Fibroblast of skin of left biceps (primary cell): Measurements from ENCODE around the gene PACSIN3.

Experiments
- DNase-seq, 2 experiments: peaks; one replicate each; pipeline ENCODE4 v3.0.0-alpha.2; 2013; ENCODE audit warnings: low read depth in 2 of 2

The PACSIN3 gene

DNA sequence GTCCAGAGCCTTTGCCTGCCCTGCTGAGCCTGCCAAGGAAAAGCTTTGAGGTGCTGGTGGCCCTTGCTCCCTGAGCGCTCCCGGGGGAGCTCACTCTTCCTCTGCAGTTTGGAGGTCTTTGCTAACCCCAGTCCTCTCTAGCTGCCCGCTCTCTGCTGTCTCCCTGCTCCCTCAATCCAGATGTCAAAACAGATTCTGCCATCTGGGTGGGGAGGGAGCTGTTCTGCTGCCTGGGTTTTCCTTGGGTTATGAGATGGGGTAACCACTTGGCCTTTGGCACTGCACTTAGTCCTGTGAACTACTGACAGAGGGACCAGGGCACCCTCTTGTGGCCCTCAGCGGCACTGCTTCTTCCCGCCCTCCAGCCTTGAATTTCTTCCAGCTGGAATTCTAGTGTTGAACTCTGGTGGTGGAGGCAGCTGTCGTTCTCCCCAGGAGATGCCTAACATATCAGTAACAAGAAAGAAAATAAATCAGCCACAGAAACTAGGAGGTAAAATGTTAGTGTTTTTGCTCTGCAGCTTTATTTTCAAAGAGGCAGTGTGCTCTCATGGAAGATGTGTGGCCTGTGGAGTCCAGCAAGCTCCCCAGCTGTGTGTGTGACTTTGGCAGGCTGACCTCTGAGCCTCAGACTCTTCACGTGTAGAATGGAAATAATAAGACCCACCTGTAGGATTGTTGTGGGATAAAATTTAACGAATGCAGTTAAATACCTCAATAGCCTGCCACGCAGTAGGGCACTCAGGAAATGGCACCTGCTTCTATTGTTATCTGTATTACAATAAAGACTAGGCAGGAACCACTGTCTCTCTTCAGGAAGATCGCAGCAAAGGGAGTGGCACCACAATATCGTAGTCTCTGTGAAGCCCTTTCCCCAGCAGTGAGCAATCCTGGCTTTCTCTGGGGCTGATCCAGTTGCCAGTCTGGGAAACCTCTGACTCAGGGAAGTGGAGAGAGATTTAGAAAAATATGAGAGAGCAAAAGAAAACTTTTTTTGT is 33.0 kb downstream of the PACSIN3 start:
- peak; percentile 41 to 47 for DNase-seq

DNA sequence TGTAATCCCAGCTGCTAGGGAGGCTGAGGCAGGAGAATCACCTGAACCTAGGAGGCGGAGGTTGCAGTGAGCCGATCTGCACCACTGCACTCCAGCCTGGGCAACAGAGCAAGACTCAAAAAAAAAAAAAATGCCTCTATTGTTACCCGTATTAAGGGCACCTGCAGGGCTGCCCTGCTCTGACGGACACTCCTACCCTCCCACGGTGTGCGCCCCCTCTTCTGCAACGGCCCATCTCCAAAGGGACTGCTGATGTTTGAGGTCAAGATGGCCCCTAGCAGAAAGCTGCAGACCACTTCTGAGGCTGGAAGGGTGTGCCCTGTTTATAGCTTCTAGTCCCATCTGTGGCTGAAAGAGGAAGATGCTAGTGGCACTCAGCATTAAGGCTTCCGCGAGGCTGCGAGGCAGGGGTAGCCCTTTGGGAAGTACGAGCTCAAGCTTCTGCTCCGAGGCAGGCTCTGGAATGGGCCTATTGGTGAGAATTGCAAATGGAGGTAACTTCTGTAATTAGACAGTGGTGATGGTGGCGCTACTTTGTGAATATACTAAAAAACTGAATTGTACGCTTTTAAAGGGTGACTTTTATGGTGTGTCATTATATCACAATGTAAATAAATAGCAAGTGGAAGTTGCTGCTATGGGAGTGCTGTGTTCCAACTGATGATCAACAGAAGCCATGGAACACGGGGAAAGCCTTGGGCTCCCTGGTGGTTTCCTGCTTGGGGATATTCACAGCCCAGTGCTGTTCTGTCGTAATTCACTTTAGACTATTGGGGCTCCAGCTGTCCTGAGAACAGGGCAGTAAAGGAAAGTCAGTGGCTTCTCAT is 33.9 kb downstream of the PACSIN3 start:
- no peak for DNase-seq

DNA sequence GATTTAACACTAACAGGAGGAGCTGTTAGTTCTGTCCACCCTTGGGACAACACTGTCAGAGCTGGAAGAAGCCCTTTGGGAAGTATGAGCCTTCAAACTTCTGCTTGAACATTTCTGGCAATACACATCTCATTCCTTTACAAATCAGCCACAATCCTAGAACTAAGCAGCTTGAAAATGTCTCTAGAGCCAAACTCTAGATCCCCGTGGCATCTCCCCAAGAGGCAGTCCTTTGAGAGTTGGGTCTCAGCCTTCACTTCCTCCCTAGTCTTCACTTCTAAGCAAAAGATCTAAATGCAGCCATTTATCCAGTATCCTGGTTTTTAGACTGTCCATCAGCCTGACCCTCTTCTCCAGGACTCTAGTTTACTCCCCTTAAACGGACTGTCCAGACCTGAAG is 36.5 kb downstream of the PACSIN3 start:
- no peak for DNase-seq

DNA sequence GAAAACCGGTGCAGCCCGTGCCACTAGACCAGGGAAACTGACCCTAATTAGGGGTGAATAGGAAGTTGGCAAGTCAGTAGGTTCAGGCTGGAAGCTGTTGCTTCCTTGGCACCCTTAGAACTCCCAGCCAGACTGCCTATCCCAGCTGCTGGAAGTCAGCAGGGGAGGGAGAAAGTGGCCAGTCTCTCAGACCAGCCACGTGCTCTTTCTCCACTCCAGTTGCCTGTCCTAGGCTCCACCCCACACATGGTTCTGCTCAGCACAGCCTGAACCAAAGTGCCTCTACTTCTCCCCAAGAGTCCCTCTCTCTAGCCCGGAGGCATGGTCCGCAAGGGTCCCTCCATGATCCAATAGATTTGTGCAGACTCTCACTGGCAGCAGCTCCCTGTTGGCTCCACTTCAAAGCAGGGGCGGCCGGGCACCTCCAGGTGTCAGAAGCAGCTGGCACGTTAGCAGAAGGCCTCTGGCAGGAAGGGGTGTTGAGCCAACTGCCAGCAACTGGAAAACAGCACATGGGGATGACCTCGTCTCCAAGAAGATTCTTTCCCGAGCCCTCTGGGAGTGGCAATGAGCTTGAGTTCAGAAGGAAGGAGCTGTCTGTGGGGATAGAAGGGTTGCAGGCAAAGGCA is 37.2 kb downstream of the PACSIN3 start:
- DNase-seq = no peak

DNA sequence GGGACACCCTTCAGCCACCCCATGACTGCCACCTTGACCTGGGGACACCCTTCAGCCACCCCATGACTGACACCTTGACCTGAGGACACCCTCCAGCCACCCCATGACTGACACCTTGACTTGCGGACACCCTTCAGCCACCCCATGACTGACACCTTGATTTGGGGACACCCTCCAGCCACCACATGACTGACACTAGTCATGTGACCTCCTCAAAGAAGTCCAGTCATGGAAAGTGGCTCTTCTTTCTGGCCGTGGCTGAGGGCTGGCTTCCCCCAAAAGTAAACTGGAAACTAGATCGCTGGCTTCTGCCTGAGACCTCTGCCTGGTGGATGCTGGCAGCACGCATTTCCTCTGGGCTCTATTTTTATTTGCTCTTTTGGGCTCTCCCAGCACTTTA is 38.0 kb downstream of the PACSIN3 start:
- DNase-seq = no peak

DNA sequence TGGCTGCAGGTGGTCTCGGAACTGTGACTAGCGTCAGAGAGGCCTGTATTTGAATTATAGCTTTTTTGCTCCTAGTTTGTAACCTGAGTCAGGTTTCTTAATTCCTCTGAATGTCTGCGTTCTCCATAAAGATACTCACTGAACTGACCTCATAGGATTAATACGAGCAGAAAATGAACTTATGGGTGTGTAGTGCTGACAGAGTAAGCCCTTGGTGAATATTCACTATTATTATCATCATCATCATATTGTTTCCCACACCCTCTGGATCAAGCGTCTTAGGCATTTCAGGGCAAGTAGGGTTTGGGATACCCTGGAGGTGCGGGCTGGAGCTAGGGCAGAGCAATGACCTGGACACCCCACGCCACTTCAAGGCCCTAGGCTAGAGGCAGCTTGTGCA is 38.6 kb downstream of the PACSIN3 start:
- no peak for DNase-seq

DNA sequence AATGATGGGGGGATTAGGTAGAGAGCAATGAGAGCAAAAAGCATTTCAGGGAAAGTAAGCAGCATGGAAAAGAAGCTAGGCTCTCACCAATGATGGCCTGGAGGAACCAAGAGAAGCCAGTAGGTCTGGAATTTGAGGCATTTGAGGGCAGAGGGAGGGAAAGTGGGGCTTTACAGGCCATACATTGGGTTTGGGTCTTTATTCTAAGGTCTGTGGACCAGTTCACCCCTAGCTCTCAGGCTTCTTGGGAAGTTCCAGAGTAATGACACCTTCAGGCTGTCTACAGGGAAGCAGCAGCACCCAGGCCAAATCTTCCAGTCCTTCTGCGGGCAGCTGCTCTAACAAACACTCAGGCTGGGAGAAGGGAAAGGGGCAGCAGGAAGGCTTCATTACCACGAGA is 39.0 kb downstream of the PACSIN3 start:
- DNase-seq = no peak

DNA sequence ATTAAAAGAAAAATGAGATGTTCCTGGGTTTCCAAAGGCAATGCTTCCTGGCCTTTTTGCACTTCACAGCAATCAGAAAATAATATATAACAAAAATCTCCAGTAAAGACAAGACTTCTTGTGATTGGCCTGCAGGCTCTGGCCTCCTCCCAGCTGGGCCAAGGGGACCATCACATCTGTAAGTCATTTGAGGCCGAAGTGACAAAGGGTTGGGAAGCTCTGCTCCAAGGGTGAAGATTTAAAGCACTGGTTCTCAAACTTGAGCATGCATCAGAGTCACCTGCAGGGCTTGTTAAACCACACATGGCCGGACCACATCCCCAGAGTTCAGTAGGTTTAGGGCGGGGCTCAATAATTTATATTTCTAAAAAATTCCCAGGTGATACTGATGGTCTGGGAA is 41.7 kb downstream of the PACSIN3 start:
- DNase-seq = no peak

DNA sequence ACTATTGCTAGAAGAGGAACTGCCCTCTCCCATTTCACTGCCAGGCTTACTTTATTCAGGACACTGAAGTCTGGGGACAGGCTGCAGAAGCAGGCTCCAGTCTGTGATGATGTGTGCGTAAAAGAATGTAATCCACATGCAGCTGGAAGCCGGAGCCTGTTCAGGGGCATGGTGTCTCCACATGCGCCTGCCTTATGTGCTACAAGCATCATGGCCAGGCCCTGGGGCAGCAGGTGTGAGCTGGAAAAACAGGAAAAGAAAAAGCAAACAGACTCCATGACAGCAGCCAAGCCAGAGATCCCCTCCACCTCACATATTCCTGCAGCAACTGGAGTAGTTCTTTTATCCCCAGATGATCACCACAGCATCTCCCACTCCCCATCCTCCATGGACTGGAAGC is 42.9 kb downstream of the PACSIN3 start:
- DNase-seq = peak; percentile 35 to 48

DNA sequence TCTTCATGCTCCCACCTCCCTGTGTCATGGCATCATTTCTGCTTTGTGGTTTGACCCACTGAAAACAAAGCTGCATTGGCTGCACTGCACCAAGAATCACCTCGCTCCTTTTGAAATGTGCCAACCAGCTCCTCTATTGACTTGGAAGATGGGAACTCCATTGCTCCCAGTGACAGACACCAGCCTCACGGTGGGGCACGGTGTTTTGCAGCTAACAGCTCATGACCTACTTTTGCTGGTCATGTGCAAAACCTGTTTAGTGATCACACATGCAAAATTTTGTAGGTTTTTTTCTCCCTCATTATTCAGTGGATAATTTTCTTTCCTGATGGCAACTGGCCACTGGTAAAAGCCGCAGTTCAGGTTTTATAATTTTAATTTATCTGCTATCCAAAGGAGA is 46.4 kb downstream of the PACSIN3 start:
- no peak for DNase-seq

DNA sequence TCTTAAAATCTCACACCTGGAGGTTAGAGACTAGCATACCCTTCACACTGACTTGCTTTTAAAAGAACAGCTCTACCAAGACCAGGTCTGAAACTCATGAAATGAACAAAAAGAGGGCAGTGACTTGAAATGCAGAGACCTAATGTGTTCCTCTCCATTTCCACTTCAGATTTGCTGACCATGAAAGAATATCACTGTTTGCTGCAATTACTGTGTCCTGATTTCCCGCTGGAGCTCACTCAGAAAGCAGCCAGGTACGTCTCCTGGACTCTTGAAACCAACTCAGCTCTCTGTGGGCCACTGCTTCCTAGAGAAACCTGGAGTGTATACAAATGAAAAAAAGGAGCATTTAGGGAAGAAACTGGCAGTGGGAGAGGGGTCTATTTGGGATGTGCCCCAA is 48.8 kb downstream of the PACSIN3 start:
- DNase-seq = no peak

DNA sequence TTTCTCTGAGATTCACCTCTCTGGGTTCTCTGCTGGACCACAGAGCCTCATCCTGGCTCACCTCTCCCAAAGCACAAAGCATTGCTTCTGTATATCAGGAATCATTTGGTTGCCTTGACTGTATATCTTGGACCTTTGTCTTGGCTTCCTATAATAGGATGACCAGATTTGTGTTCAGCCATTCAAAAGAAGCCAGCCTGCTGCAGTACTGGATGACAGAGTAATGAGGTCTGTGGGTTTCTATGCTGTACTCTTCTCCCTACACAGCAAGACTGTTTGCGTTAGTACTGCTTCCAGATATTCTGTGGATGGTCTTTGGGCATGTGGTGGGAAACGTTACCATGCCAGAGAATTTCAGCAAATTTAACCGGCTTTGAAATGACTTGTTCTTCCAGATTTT is 49.3 kb downstream of the PACSIN3 start:
- no peak for DNase-seq

DNA sequence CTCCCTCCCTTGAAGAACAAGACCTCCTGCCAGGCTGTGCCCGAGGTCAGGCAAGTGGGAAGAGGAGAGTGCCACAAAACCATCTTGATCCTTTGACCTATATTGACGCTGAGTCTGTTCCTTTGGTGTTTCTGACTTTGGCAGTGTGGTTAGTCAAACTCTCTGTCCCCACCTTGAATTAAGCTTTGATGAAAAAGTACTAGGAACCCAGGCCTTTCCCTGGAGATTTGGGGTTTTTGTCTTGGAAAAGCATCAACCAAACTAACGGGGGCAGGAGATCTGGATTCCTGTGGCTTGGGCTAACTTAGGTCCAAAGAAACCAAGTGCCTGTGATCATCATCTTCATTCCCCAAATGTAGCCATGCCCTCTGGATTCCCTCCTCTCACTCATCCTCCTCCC is 49.9 kb downstream of the PACSIN3 start:
- DNase-seq = no peak

DNA sequence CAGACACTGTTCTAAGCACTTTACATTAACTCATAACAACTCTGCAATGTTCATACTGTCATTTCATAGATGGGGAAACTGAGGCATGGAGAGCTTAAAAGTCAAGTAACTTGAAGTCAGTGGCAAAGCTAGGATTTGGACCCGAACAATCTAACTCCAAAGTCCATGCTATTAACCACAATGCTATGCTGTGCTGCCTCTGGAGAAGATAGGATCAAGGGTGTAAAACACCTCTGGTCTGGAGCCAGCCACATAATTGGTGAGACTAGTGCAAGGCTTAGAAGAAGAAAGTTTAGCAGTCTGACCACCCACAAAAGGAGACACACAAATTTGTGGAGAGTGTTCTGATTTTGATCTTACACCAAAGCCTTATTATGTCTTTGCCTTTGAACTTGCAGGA is 53.3 kb downstream of the PACSIN3 start:
- no peak for DNase-seq

DNA sequence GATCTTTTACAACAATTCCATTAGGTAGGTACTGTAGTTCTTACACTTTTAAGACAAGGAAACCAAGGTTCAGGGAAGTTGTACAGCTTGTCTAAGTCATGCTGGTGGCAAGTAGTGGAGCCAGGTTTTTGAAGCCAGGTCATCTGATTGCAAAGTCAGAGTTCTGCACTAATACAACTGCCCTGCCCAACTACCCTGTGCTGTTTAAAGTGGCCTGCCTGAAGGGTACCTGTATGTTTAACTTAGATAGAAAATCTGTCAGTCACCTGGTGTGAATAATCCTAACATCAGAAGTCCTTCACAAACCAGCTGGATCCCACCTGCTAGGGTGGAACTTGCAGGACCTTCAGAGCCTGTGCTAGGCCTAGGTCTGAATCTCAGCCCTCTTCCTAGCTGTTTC is 53.7 kb downstream of the PACSIN3 start:
- DNase-seq = no peak

DNA sequence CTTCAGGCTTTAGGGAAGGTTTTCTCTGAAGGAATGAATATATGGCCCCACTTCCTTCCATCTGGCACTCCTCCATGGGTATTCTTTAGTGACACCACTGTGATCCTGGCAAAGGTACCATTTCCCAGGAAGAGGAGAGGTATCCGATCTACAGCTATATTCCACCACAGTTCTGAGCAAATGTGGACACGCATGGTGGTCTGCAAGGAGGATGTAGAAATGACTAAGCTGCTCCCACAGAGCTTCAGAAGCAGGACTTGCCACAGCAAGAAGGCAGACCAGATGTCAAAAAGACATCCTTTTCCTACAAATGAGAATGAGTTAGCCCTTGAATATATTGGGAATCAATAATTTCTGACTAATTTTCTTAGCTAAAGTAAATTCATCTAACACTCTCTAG is 55.1 kb downstream of the PACSIN3 start:
- DNase-seq = no peak

DNA sequence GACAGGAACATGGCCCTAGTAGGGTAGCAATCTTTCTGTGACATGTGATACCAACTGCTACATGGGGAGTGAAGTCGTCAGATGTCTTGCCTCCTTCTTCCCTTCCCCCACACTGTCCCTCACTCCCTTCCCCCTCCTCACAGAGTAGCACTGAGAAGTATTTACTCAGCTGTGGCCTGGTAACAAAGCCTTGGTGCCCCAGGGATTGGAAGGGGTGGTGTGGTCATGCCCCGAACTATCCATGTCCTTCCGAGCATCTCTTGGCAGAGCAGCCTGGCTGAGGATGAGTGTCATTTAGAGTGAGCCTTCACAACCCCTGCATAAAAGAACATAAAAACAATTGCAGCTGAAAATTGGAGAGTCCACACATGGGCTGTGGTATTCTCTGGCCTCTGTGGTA is 55.7 kb downstream of the PACSIN3 start:
- no peak for DNase-seq
